Ovary (tissue), 3 donors: ENCODE results near the gene HMG20A.

ENCODE experiments used
- CTCF ChIP-seq, 3 donors: fragments of 450-650 bp in 2 of 3; fragments of 200-600 bp in 1 of 3; IDR thresholded peaks; one replicate each; pipeline versions ENCODE4 v1.5.1 to v1.8.0; 2016 to 2022; ENCODE audit warnings: antibody characterized with exemption in 3 of 3, mild to moderate bottlenecking in 1 of 3
- EP300 ChIP-seq: sonication (generic); formaldehyde crosslinking; IDR thresholded peaks from one replicate; pipeline ENCODE4 v1.6.1; 2017; ENCODE audit warnings: antibody characterized with exemption
- donor health status: DM: no; HTN: no; CAD: no.

- no peak for TF ChIP-seq CTCF (IDR thresholded peaks at IDR 0.05)
- TF ChIP-seq EP300: no peak
These were observed 36.7 kb downstream of the HMG20A start for GRCh38 chr15:77457191-77457904.
